WTC11 (cell line): ENCODE data around the gene ADCY3. TPM values are rescaled to one million over a fixed set of nuclear protein-coding genes. Genes with fewer than 3 reads are reported as not detected.
A peak's percentile ranks its signal among the peaks of the same experiment; 100 is the strongest.

Experiments
- ATAC-seq: fragments of 200-7000 bp; cut with Tn5 transposase; 2 replicates; pipeline ENCODE4 v1.10.0; 2021; ENCODE audit warnings: mild to moderate bottlenecking, moderate library complexity
- CTCF ChIA-PET: fragments of 300-600 bp; sonication (Branson Sonifier 250); formaldehyde crosslinking; loops from one replicate; lab custom pipeline; 2021; ENCODE audit warnings: antibody characterized with exemption; lab: Charles Lee
- POLR2A ChIA-PET: fragments of 350-600 bp; sonication (Branson Sonifier 250); formaldehyde crosslinking; loops from one replicate; lab custom pipeline; 2021; ENCODE audit warnings: antibody characterized with exemption; lab: Charles Lee
- DNase-seq: peaks from one replicate; pipeline ENCODE4 v3.0.0; 2021; ENCODE audit warnings: low spot score
- H3K27ac Mint-ChIP-seq: 2 replicates; pipeline ENCODE4 v1.8.0; 2021; ENCODE audit warnings: mixed read lengths
- H3K27me3 Mint-ChIP-seq: 2 replicates; pipeline ENCODE4 v1.8.0; 2021; ENCODE audit warnings: low read depth, mild to moderate bottlenecking, moderate library complexity, mixed read lengths
- H3K36me3 Mint-ChIP-seq: 2 replicates; pipeline ENCODE4 v1.8.0; 2021; ENCODE audit warnings: mixed read lengths
- H3K4me1 Mint-ChIP-seq: 2 replicates; pipeline ENCODE4 v1.8.0; 2022; ENCODE audit warnings: mixed read lengths
- H3K4me3 Mint-ChIP-seq: 2 replicates; pipeline ENCODE4 v1.8.0; 2021; ENCODE audit warnings: mild to moderate bottlenecking, moderate library complexity, mixed read lengths
- H3K9me3 Mint-ChIP-seq: 2 replicates; pipeline ENCODE4 v1.8.0; 2021; ENCODE audit warnings: mixed read lengths
- E2F1 ChIP-seq: sonication (generic); formaldehyde crosslinking; IDR thresholded peaks from 2 replicates; pipeline ENCODE4 v1.8.0; 2022; ENCODE audit warnings: mild to moderate bottlenecking, missing genetic modification reagents
- E2F4 ChIP-seq: sonication (generic); formaldehyde crosslinking; IDR thresholded peaks from 2 replicates; pipeline ENCODE4 v1.8.1; 2022; ENCODE audit warnings: low read depth, mild to moderate bottlenecking, moderate library complexity, missing genetic modification reagents, borderline replicate concordance
- ELF4 ChIP-seq: sonication (generic); formaldehyde crosslinking; IDR thresholded peaks from 2 replicates; pipeline ENCODE4 v1.8.1; 2022; ENCODE audit warnings: low read depth, mild to moderate bottlenecking, moderate library complexity, missing genetic modification reagents
- ETV6 ChIP-seq: sonication (generic); formaldehyde crosslinking; IDR thresholded peaks from 2 replicates; pipeline ENCODE4 v1.8.1; 2022; ENCODE audit warnings: mild to moderate bottlenecking, missing genetic modification reagents
- FOXJ3 ChIP-seq: sonication (generic); formaldehyde crosslinking; IDR thresholded peaks from 2 replicates; pipeline ENCODE4 v1.9.0; 2021; ENCODE audit warnings: missing genetic modification reagents, mild to moderate bottlenecking, borderline replicate concordance
- FOXP1 ChIP-seq: sonication (generic); formaldehyde crosslinking; IDR thresholded peaks from 2 replicates; pipeline ENCODE4 v1.8.0; 2022; ENCODE audit warnings: missing genetic modification reagents, mild to moderate bottlenecking, moderate library complexity, borderline replicate concordance
- GABPB1 ChIP-seq: sonication (generic); formaldehyde crosslinking; IDR thresholded peaks from 2 replicates; pipeline ENCODE4 v1.8.1; 2023; ENCODE audit warnings: mild to moderate bottlenecking, missing genetic modification reagents
- GRHL2 ChIP-seq: fragments of 250-450 bp; sonication (Bioruptor Pico); IDR thresholded peaks from 2 replicates; pipeline ENCODE4 v1.8.0; 2022; ENCODE audit warnings: mild to moderate bottlenecking, moderate library complexity; ENCODE audit not compliant: insufficient replicate concordance, severe bottlenecking
- JAZF1 ChIP-seq: fragments of 250-450 bp; sonication (Bioruptor Pico); IDR thresholded peaks from 2 replicates; pipeline ENCODE4 v1.9.0; 2021; ENCODE audit warnings: moderate library complexity, mild to moderate bottlenecking, inconsistent platforms
- JUN ChIP-seq: sonication (generic); formaldehyde crosslinking; IDR thresholded peaks from 2 replicates; pipeline ENCODE4 v1.8.0; 2023; ENCODE audit warnings: mild to moderate bottlenecking, missing genetic modification reagents
- KAT7 ChIP-seq: sonication (generic); formaldehyde crosslinking; IDR thresholded peaks from 2 replicates; pipeline ENCODE4 v1.8.1; 2023; ENCODE audit warnings: missing genetic modification reagents, mild to moderate bottlenecking, borderline replicate concordance
- MAX ChIP-seq: sonication (generic); formaldehyde crosslinking; IDR thresholded peaks from 2 replicates; pipeline ENCODE4 v1.8.0; 2022; ENCODE audit warnings: mild to moderate bottlenecking, missing genetic modification reagents
- NR1H2 ChIP-seq: sonication (generic); formaldehyde crosslinking; IDR thresholded peaks from 2 replicates; pipeline ENCODE4 v1.9.0; 2021; ENCODE audit warnings: mild to moderate bottlenecking, moderate library complexity, missing genetic modification reagents
- NR2C2 ChIP-seq: sonication (generic); formaldehyde crosslinking; IDR thresholded peaks from 2 replicates; pipeline ENCODE4 v1.8.0; 2022; ENCODE audit warnings: mild to moderate bottlenecking, missing genetic modification reagents
- NR3C1 ChIP-seq: sonication (generic); formaldehyde crosslinking; conservative IDR thresholded peaks from 2 replicates; pipeline ENCODE4 v1.8.1; 2023; ENCODE audit warnings: low read depth, mild to moderate bottlenecking, missing genetic modification reagents
- RELA ChIP-seq: sonication (generic); formaldehyde crosslinking; IDR thresholded peaks from 2 replicates; pipeline ENCODE4 v1.8.1; 2022; ENCODE audit warnings: missing genetic modification reagents, mild to moderate bottlenecking, borderline replicate concordance
- RORB ChIP-seq: fragments of 250-450 bp; sonication (Bioruptor Pico); IDR thresholded peaks from 2 replicates; pipeline ENCODE4 v1.9.0; 2021; ENCODE audit warnings: mild to moderate bottlenecking
- STAT6 ChIP-seq: sonication (generic); formaldehyde crosslinking; conservative IDR thresholded peaks from 2 replicates; pipeline ENCODE4 v1.8.1; 2023; ENCODE audit warnings: mild to moderate bottlenecking, low read depth, missing genetic modification reagents, moderate library complexity
- TEAD4 ChIP-seq: sonication (generic); formaldehyde crosslinking; IDR thresholded peaks from 2 replicates; pipeline ENCODE4 v1.8.0; 2022; ENCODE audit warnings: mild to moderate bottlenecking, missing genetic modification reagents
- TP53 ChIP-seq: sonication (generic); formaldehyde crosslinking; IDR thresholded peaks from 2 replicates; pipeline ENCODE4 v1.8.1; 2023; ENCODE audit warnings: mild to moderate bottlenecking, missing genetic modification reagents
- USF1 ChIP-seq: sonication (generic); formaldehyde crosslinking; IDR thresholded peaks from 2 replicates; pipeline ENCODE4 v1.8.0; 2022; ENCODE audit warnings: mild to moderate bottlenecking, missing genetic modification reagents
- ZBTB43 ChIP-seq: sonication (generic); formaldehyde crosslinking; IDR thresholded peaks from 2 replicates; pipeline ENCODE4 v1.8.1; 2023; ENCODE audit warnings: mild to moderate bottlenecking, missing genetic modification reagents
- ZMAT4 ChIP-seq: fragments of 250-450 bp; sonication (Bioruptor Pico); IDR thresholded peaks from 2 replicates; pipeline ENCODE4 v1.9.0; 2021; ENCODE audit warnings: mild to moderate bottlenecking
- ZNF138 ChIP-seq: sonication (generic); formaldehyde crosslinking; conservative IDR thresholded peaks from 2 replicates; pipeline ENCODE4 v1.8.1; 2022; ENCODE audit warnings: mild to moderate bottlenecking, moderate library complexity, missing genetic modification reagents
- ZNF263 ChIP-seq: sonication (generic); formaldehyde crosslinking; IDR thresholded peaks from 2 replicates; pipeline ENCODE4 v1.8.1; 2022; ENCODE audit warnings: low read depth, mild to moderate bottlenecking, moderate library complexity, missing genetic modification reagents
- ZNF396 ChIP-seq: fragments of 250-450 bp; sonication (Bioruptor Pico); IDR thresholded peaks from 2 replicates; pipeline ENCODE4 v1.8.0; 2021; ENCODE audit warnings: mild to moderate bottlenecking, moderate library complexity, borderline replicate concordance
- ZNF416 ChIP-seq: fragments of 250-450 bp; sonication (Bioruptor Pico); IDR thresholded peaks from 2 replicates; pipeline ENCODE4 v1.9.0; 2021; ENCODE audit warnings: mild to moderate bottlenecking, inconsistent platforms
- ZNF423 ChIP-seq: fragments of 250-450 bp; sonication (Bioruptor Pico); IDR thresholded peaks from 2 replicates; pipeline ENCODE4 v2.1.2; 2022; ENCODE audit warnings: mild to moderate bottlenecking, moderate library complexity
- total RNA-seq: library from RNA; stranded (reverse); gene quantifications from 3 replicates; pipeline ENCODE4 v1.2.3, GENCODE V29; 2021

Gene ADCY3
- total RNA-seq, 1 experiment from 2014 or later, result 37.1 TPM

GRCh38 chr2:24783641-24784040 lies 136.4 kb downstream of the ADCY3 start:
- TF ChIP-seq TP53 (CRISPR knock-in tag), result no peak
- no peak for TF ChIP-seq ZMAT4
- TF ChIP-seq USF1 (CRISPR knock-in tag), result no peak
- no peak for TF ChIP-seq ZNF138 (CRISPR knock-in tag)
- TF ChIP-seq E2F1 (CRISPR knock-in tag), result no peak
- no peak for TF ChIP-seq NR2C2 (CRISPR knock-in tag)
- no peak for TF ChIP-seq E2F4 (CRISPR knock-in tag)
- TF ChIP-seq MAX (CRISPR knock-in tag), result no peak
- TF ChIP-seq ZNF396 (CRISPR knock-in tag), result no peak
- TF ChIP-seq TEAD4 (CRISPR knock-in tag), result no peak
- no peak for TF ChIP-seq JAZF1 (CRISPR knock-in tag)
- TF ChIP-seq STAT6 (CRISPR knock-in tag), result no peak
- TF ChIP-seq ETV6 (CRISPR knock-in tag), result no peak
- no peak for TF ChIP-seq NR1H2 (CRISPR knock-in tag)
- TF ChIP-seq ELF4 (CRISPR knock-in tag), result no peak
- no peak for TF ChIP-seq RORB (CRISPR knock-in tag)
- no peak for TF ChIP-seq ZNF263 (CRISPR knock-in tag)
- no peak for TF ChIP-seq ZBTB43 (CRISPR knock-in tag)
- Mint-ChIP-seq H3K4me1 (peaks cover 4% of the 10 kb centered on the region), H3K4me3 (no peak overlapping the region), H3K27me3 (no peaks in the 10 kb centered on the region), H3K27ac (no peak overlapping the region), H3K36me3 (no peaks in the 10 kb centered on the region), H3K9me3 (peaks cover 5% of the 10 kb centered on the region; the same call in 1 of the 2 replicates)
- ChIA-PET CTCF (interaction anchor here (1.5 kb wide), 1 partner anchor 170 kb away, joined by 3 read pairs; no protein-coding TSS in a partner anchor), POLR2A (interaction anchor here (0.5 to 0.7 kb wide), 2 partner anchors 34 to 103 kb away, joined by 3 to 4 read pairs; no protein-coding TSS in a partner anchor)
- ATAC-seq, result no peak
- DNase-seq, result no peak

GRCh38 chr2:24779116-24779515 lies 140.9 kb downstream of the ADCY3 start:
- H3K4me1 Mint-ChIP-seq, result peaks cover 20% of the 10 kb centered on the region
- no peak overlapping the region for H3K4me3 Mint-ChIP-seq
- peak; percentile 30; the same call in 1 of the 2 replicates for ATAC-seq
- no peak overlapping the region for H3K27ac Mint-ChIP-seq
- H3K36me3 Mint-ChIP-seq, result peaks cover 3% of the 10 kb centered on the region
- peaks cover 10% of the 10 kb centered on the region for H3K9me3 Mint-ChIP-seq
- no peak for DNase-seq
- ChIA-PET POLR2A (interaction anchor here (0.6 to 0.7 kb wide), 2 partner anchors 141 to 387 kb away, joined by 4 read pairs; no protein-coding TSS in a partner anchor), CTCF (interaction anchor here (0.9 to 1.6 kb wide), 3 partner anchors 12 to 753 kb away, joined by 3 to 6 read pairs (median 4); no protein-coding TSS in a partner anchor)
- H3K27me3 Mint-ChIP-seq, result no peaks in the 10 kb centered on the region
- no peak for TF ChIP-seq ZNF416 (CRISPR knock-in tag)
- TF ChIP-seq GABPB1, result no peak
- TF ChIP-seq RELA (CRISPR knock-in tag), result no peak
- no peak for TF ChIP-seq NR2C2 (CRISPR knock-in tag)
- no peak for TF ChIP-seq NR3C1 (CRISPR knock-in tag)
- no peak for TF ChIP-seq FOXJ3 (CRISPR knock-in tag)
- no peak for TF ChIP-seq ZNF396 (CRISPR knock-in tag)
- TF ChIP-seq ZNF423, result no peak
- TF ChIP-seq FOXP1 (CRISPR knock-in tag), result no peak
- TF ChIP-seq GRHL2 (CRISPR knock-in tag), result no peak
- no peak for TF ChIP-seq JUN (CRISPR knock-in tag)
- no peak for TF ChIP-seq KAT7 (CRISPR knock-in tag)
